SU-DHL-6 (cell line): ENCODE results near the gene TDRKH.

Experiments
- EZH2phosphoT487 ChIP-seq: fragments of 200-600 bp; sonication (generic), shearing (Covaris generic); conservative IDR thresholded peaks from 2 replicates; pipeline ENCODE4 v1.6.1; 2018; ENCODE audit warnings: mild to moderate bottlenecking, antibody characterized with exemption, low read length, moderate library complexity, mixed read lengths
- TF ChIP-seq, protein P1 (sequence below): fragments of 200-600 bp; sonication (generic); IDR thresholded peaks from one replicate; pipeline ENCODE4 v1.5.1; 2017; ENCODE audit warnings: antibody characterized with exemption, mild to moderate bottlenecking, low read length, moderate library complexity; ENCODE audit not compliant: insufficient read depth, poor library complexity, severe bottlenecking

DNA sequence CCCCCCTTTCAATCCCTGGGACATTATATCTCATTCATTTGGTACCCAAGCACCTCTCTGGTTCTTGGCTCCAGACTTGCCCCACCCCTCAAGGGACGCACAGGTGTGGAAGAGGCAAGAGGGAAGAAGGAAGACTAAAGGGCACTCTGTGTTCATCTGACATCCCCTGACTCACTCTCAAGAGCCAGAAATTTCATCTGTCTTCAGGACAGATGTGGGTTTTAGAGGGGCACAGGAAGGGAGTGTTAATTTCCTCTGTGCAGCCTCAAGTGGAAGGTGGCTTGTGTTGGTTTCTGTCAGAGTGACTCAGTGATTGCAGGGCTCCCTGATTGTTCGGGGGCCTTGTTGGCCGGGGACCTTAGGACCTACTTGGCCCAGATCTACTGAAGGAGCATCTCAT is 46.9 kb upstream of the TDRKH start:
- TF ChIP-seq, protein P1, sequence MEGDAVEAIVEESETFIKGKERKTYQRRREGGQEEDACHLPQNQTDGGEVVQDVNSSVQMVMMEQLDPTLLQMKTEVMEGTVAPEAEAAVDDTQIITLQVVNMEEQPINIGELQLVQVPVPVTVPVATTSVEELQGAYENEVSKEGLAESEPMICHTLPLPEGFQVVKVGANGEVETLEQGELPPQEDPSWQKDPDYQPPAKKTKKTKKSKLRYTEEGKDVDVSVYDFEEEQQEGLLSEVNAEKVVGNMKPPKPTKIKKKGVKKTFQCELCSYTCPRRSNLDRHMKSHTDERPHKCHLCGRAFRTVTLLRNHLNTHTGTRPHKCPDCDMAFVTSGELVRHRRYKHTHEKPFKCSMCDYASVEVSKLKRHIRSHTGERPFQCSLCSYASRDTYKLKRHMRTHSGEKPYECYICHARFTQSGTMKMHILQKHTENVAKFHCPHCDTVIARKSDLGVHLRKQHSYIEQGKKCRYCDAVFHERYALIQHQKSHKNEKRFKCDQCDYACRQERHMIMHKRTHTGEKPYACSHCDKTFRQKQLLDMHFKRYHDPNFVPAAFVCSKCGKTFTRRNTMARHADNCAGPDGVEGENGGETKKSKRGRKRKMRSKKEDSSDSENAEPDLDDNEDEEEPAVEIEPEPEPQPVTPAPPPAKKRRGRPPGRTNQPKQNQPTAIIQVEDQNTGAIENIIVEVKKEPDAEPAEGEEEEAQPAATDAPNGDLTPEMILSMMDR = no peak
- TF ChIP-seq EZH2phosphoT487 = no peak
